ENCODE data around the gene TRIM56. TPM values are rescaled to one million over a fixed set of nuclear protein-coding genes. Genes with fewer than 3 reads are reported as not detected.

The TRIM56 gene
- total and polyA plus RNA-seq, 2 of the 13 experiments (the other 11 are each of a cell fraction or from before 2014, with no cell fraction given) = 3.2 to 7.1 TPM

- TF ChIP-seq HNRNPL (IDR thresholded peaks at IDR 0.05; ENCODE audit: low read depth, low read length) (no peak), ZNF674 (CRISPR knock-in tag; IDR thresholded peaks at IDR 0.05; ENCODE audit: low read depth) (no peak), TGIF2 (CRISPR knock-in tag; IDR thresholded peaks at IDR 0.05) (peak; percentile 77; the same call in 1 of the 2 replicates), ZNF33A (CRISPR knock-in tag; IDR thresholded peaks at IDR 0.05; ENCODE audit: borderline replicate concordance) (no peak), KDM3A (CRISPR knock-in tag; IDR thresholded peaks at IDR 0.05; ENCODE audit: low read depth) (peak; percentile 68; the same call in 1 of the 2 replicates), ZSCAN21 (CRISPR knock-in tag; IDR thresholded peaks at IDR 0.05; ENCODE audit: borderline replicate concordance) (no peak), NFYC (CRISPR knock-in tag; IDR thresholded peaks at IDR 0.05) (peak; percentile 34; the same call in 1 of the 2 replicates), MTA1 (CRISPR knock-in tag; IDR thresholded peaks at IDR 0.05; ENCODE audit: borderline replicate concordance) (no peak), ZNF773 (CRISPR knock-in tag; IDR thresholded peaks at IDR 0.05; ENCODE audit: borderline replicate concordance) (peak; percentile 85; the same call in 1 of the 2 replicates), RFXANK (CRISPR knock-in tag; IDR thresholded peaks at IDR 0.05) (no peak), XRCC5 (optimal IDR thresholded peaks at IDR 0.05; ENCODE audit: low read length) (peak; percentile 32), UBTF (CRISPR knock-in tag; IDR thresholded peaks at IDR 0.05) (no peak), RFX3 (CRISPR knock-in tag; IDR thresholded peaks at IDR 0.05) (0 out of 2 replicates have a peak, but pooled peaks have one; percentile 28), ZMAT5 (CRISPR knock-in tag; IDR thresholded peaks at IDR 0.05; ENCODE audit: borderline replicate concordance, low read depth) (no peak), EP300 (IDR thresholded peaks at IDR 0.05; ENCODE audit: low read depth in 2 of 2, low read length in 2 of 2) (no peak), EP300 (CRISPR knock-in tag; IDR thresholded peaks at IDR 0.05; ENCODE audit: borderline replicate concordance) (no peak; the same call in 1 of the 2 replicates), AHDC1 (CRISPR knock-in tag; IDR thresholded peaks at IDR 0.05; ENCODE audit: borderline replicate concordance) (no peak), CERS6 (CRISPR knock-in tag; IDR thresholded peaks at IDR 0.05) (0 out of 2 replicates have a peak, but pooled peaks have one; percentile 44), ZFP91 (CRISPR knock-in tag; IDR thresholded peaks at IDR 0.05; ENCODE audit: borderline replicate concordance) (no peak; the same call in 1 of the 2 replicates), ZNF12 (CRISPR knock-in tag; IDR thresholded peaks at IDR 0.05) (peak; percentile 53; the same call in 1 of the 2 replicates)
These were observed 26.9 kb upstream of the TRIM56 start (continued) for GRCh38 chr7:101058355-101058754.
